Spinal cord (tissue), 10 donors: ENCODE results near the gene MUC5B. TPM values are rescaled to one million over a fixed set of nuclear protein-coding genes. Genes with fewer than 3 reads are reported as not detected.
"Not testable (repeated sequence)": the region's sequence is repeated elsewhere in the genome, so short reads cannot be mapped to it uniquely, and the experiment has no call there.

ENCODE experiments used
- DNase-seq, 6 donors: peaks; one replicate each; pipeline versions ENCODE4 v3.0.0 to v3.0.0-alpha.2; 2013 to 2015; ENCODE audit warnings: low spot score in 6 of 6, low read depth in 4 of 6
- H3K27ac ChIP-seq: one replicate; pipeline ENCODE4 v1.5.1; 2013; ENCODE audit warnings: low read depth, low read length, control low read depth
- H3K27me3 ChIP-seq: one replicate; pipeline ENCODE4 v1.6.1; 2013; ENCODE audit warnings: low read length; ENCODE audit not compliant: control insufficient read depth, insufficient read depth
- H3K36me3 ChIP-seq: one replicate; pipeline ENCODE4 v1.6.1; 2013; ENCODE audit warnings: low read length; ENCODE audit not compliant: control insufficient read depth, insufficient read depth
- H3K4me1 ChIP-seq: one replicate; pipeline ENCODE4 v1.6.1; 2013; ENCODE audit warnings: low read length; ENCODE audit not compliant: control insufficient read depth, insufficient read depth
- H3K4me3 ChIP-seq: one replicate; pipeline ENCODE4 v1.5.1; 2013; ENCODE audit warnings: low read depth, low read length, control low read depth
- H3K9me3 ChIP-seq: one replicate; pipeline ENCODE4 v1.6.1; 2013; ENCODE audit warnings: low read length; ENCODE audit not compliant: control insufficient read depth, insufficient read depth
- WGBS: methylation state at CpG from one replicate; pipeline ENCODE4 v1.1.5; 2013; ENCODE audit warnings: missing lambda C conversion rate; ENCODE audit not compliant: insufficient coverage; 5-methylcytosine and 5-hydroxymethylcytosine counted together
- polyA plus RNA-seq, 2 donors: library from polyadenylated mRNA; unstranded; fragments of 120-200 nt; gene quantifications; one replicate each; pipeline ENCODE4 v1.2.1, GENCODE V29; 2013; ENCODE audit not compliant: insufficient read length in 2 of 2
- total RNA-seq, 2 donors: library from RNA; depleted of rRNA in 1 of 2; stranded (reverse); fragments of 120-200 nt in 1 of 2; fragments of >200 nt in 1 of 2; gene quantifications; one replicate each; pipeline versions ENCODE4 v1.2.3 to v1.2.4, GENCODE V29; 2013 to 2014
- donor health status: healthy.

MUC5B gene
- total and polyA plus RNA-seq, 4 donors: 0.17 to 0.44 (median 0.21) TPM; not detected in 1

GRCh38 chr11:1191786-1192470 lies 30.9 kb upstream of the MUC5B start:
- not testable (repeated sequence) for DNase-seq, H3K4me3 ChIP-seq, H3K27ac ChIP-seq, H3K9me3 ChIP-seq, H3K27me3 ChIP-seq, H3K4me1 ChIP-seq, H3K36me3 ChIP-seq
- 86% methylated on average over 15 of the region's 22 CpGs for WGBS

GRCh38 chr11:1192741-1193325 lies 30.0 kb upstream of the MUC5B start:
- Histone ChIP-seq H3K9me3 (no peaks in the 10 kb centered on the region), H3K36me3 (no peaks in the 10 kb centered on the region), H3K27me3 (no peaks in the 10 kb centered on the region), H3K4me1 (no peaks in the 10 kb centered on the region), H3K4me3 (no peak overlapping the region), H3K27ac (no peak overlapping the region)
- WGBS: 92% methylated on average over 15 of the region's 17 CpGs
- DNase-seq: no peak

GRCh38 chr11:1193326-1194230 lies 29.3 kb upstream of the MUC5B start:
- no peak for DNase-seq
- 93% methylated on average over 43 of the region's 43 CpGs for WGBS

GRCh38 chr11:1194231-1194976 lies 28.5 kb upstream of the MUC5B start:
- no peak for DNase-seq
- 95% methylated on average over 59 of the region's 59 CpGs for WGBS

More at GRCh38 chr11:1193326-1194230, 29.3 kb upstream of the MUC5B start:
- H3K4me3 ChIP-seq: no peak overlapping the region
- no peaks in the 10 kb centered on the region for H3K27me3 ChIP-seq
- no peaks in the 10 kb centered on the region for H3K4me1 ChIP-seq
- no peaks in the 10 kb centered on the region for H3K9me3 ChIP-seq
- no peaks in the 10 kb centered on the region for H3K36me3 ChIP-seq
- no peak overlapping the region for H3K27ac ChIP-seq

GRCh38 chr11:1194977-1195681 lies 27.7 kb upstream of the MUC5B start:
- no peaks in the 10 kb centered on the region for H3K9me3 ChIP-seq
- no peak overlapping the region for H3K27ac ChIP-seq
- H3K27me3 ChIP-seq: no peaks in the 10 kb centered on the region
- H3K4me3 ChIP-seq: no peak overlapping the region
- H3K4me1 ChIP-seq: peaks cover 3% of the 10 kb centered on the region
- DNase-seq: no peak
- H3K36me3 ChIP-seq: no peaks in the 10 kb centered on the region
- 92% methylated on average over 20 of the region's 32 CpGs for WGBS

More at GRCh38 chr11:1194231-1194976, 28.5 kb upstream of the MUC5B start:
- H3K9me3 ChIP-seq: no peaks in the 10 kb centered on the region
- H3K27me3 ChIP-seq: no peaks in the 10 kb centered on the region
- no peaks in the 10 kb centered on the region for H3K36me3 ChIP-seq
- H3K4me1 ChIP-seq: no peaks in the 10 kb centered on the region
- H3K4me3 ChIP-seq: no peak overlapping the region
- H3K27ac ChIP-seq: no peak overlapping the region

- no peak overlapping the region for H3K4me3 ChIP-seq
- no peak for DNase-seq
- no peaks in the 10 kb centered on the region for H3K36me3 ChIP-seq
- H3K9me3 ChIP-seq: no peaks in the 10 kb centered on the region
- H3K4me1 ChIP-seq: peaks cover 3% of the 10 kb centered on the region
- no peaks in the 10 kb centered on the region for H3K27me3 ChIP-seq
- 90% methylated on average over 40 of the region's 41 CpGs for WGBS
- H3K27ac ChIP-seq: no peak overlapping the region
Observed at GRCh38 chr11:1195682-1196515, 27.0 kb upstream of the MUC5B start.

GRCh38 chr11:1196516-1197391 lies 26.1 kb upstream of the MUC5B start:
- Histone ChIP-seq H3K27me3 (no peaks in the 10 kb centered on the region), H3K36me3 (no peaks in the 10 kb centered on the region), H3K4me3 (no peak overlapping the region), H3K27ac (no peak overlapping the region), H3K9me3 (no peaks in the 10 kb centered on the region), H3K4me1 (peaks cover 3% of the 10 kb centered on the region)
- DNase-seq: no peak
- 81% methylated on average over 25 of the region's 28 CpGs for WGBS

GRCh38 chr11:1197431-1197885 lies 25.4 kb upstream of the MUC5B start:
- WGBS: 84% methylated on average over 26 of the region's 29 CpGs
- no peaks in the 10 kb centered on the region for H3K36me3 ChIP-seq

More at GRCh38 chr11:1197431-1197885, 25.4 kb upstream of the MUC5B start:
- H3K27ac ChIP-seq: no peak overlapping the region
- no peak overlapping the region for H3K4me3 ChIP-seq
- H3K4me1 ChIP-seq: peaks cover 3% of the 10 kb centered on the region
- no peak for DNase-seq
- H3K9me3 ChIP-seq: no peaks in the 10 kb centered on the region
- H3K27me3 ChIP-seq: no peaks in the 10 kb centered on the region
